ENCODE data around the gene SORCS3.

SORCS3 gene

GRCh38 chr10:105192861-105193260 lies 551.8 kb downstream of the SORCS3 start:
- no peak overlapping the region for H3K4me3 ChIP-seq (ENCODE audit: low read depth in 1 of 2, low read length in 1 of 2)
- no peaks in the 10 kb centered on the region for H3K4me1 ChIP-seq (ENCODE audit: control insufficient read depth in 1 of 2, insufficient read depth in 1 of 2, low read depth in 1 of 2, low read length in 1 of 2)
- no peaks in the 10 kb centered on the region for H3K36me3 ChIP-seq
- no peaks in the 10 kb centered on the region for H3K27me3 ChIP-seq
- no peak for TF ChIP-seq CTCF (IDR thresholded peaks at IDR 0.05)
- no peak overlapping the region for H3K27ac ChIP-seq
- H3K9me3 ChIP-seq = no peaks in the 10 kb centered on the region

GRCh38 chr10:105195831-105196230 lies 554.7 kb downstream of the SORCS3 start:
- Histone ChIP-seq H3K9me3 (no peaks in the 10 kb centered on the region), H3K4me3 (ENCODE audit: low read depth in 1 of 2, low read length in 1 of 2) (no peak overlapping the region), H3K27ac (no peak overlapping the region), H3K27me3 (no peaks in the 10 kb centered on the region), H3K4me1 (ENCODE audit: control insufficient read depth in 1 of 2, insufficient read depth in 1 of 2, low read depth in 1 of 2, low read length in 1 of 2) (no peaks in the 10 kb centered on the region), H3K36me3 (no peaks in the 10 kb centered on the region)
- no peak for TF ChIP-seq CTCF (IDR thresholded peaks at IDR 0.05)

GRCh38 chr10:105197598-105198364 lies 556.7 kb downstream of the SORCS3 start:
- no peaks in the 10 kb centered on the region for H3K9me3 ChIP-seq
- no peak overlapping the region for H3K4me3 ChIP-seq (ENCODE audit: low read depth in 1 of 2, low read length in 1 of 2)
- no peaks in the 10 kb centered on the region for H3K36me3 ChIP-seq
- H3K27me3 ChIP-seq = no peaks in the 10 kb centered on the region
- no peak overlapping the region for H3K27ac ChIP-seq
- H3K4me1 ChIP-seq (ENCODE audit: control insufficient read depth in 1 of 2, insufficient read depth in 1 of 2, low read depth in 1 of 2, low read length in 1 of 2) = no peaks in the 10 kb centered on the region
- TF ChIP-seq CTCF (IDR thresholded peaks at IDR 0.05) = no peak

GRCh38 chr10:105206616-105207015 lies 565.5 kb downstream of the SORCS3 start:
- Histone ChIP-seq H3K27ac (no peak overlapping the region), H3K4me3 (ENCODE audit: low read depth in 1 of 2, low read length in 1 of 2) (no peak overlapping the region), H3K4me1 (ENCODE audit: control insufficient read depth in 1 of 2, insufficient read depth in 1 of 2, low read depth in 1 of 2, low read length in 1 of 2) (no peaks in the 10 kb centered on the region), H3K36me3 (no peaks in the 10 kb centered on the region), H3K9me3 (no peaks in the 10 kb centered on the region), H3K27me3 (no peaks in the 10 kb centered on the region)
- TF ChIP-seq CTCF (IDR thresholded peaks at IDR 0.05) = no peak

GRCh38 chr10:105207476-105207995 lies 566.4 kb downstream of the SORCS3 start:
- no peaks in the 10 kb centered on the region for H3K4me1 ChIP-seq (ENCODE audit: control insufficient read depth in 1 of 2, insufficient read depth in 1 of 2, low read depth in 1 of 2, low read length in 1 of 2)
- no peak for TF ChIP-seq CTCF (IDR thresholded peaks at IDR 0.05)

More at GRCh38 chr10:105207476-105207995, 566.4 kb downstream of the SORCS3 start:
- H3K4me3 ChIP-seq (ENCODE audit: low read depth in 1 of 2, low read length in 1 of 2) = no peak overlapping the region
- no peaks in the 10 kb centered on the region for H3K36me3 ChIP-seq
- H3K27me3 ChIP-seq = no peaks in the 10 kb centered on the region
- H3K9me3 ChIP-seq = no peaks in the 10 kb centered on the region
- no peak overlapping the region for H3K27ac ChIP-seq

All from neutrophil (primary cell).